Mammary epithelial cell (primary cell): ENCODE data around the gene CCDC32.

ENCODE experiments used
- EZH2 ChIP-seq: IDR thresholded peaks from 2 replicates; pipeline ENCODE4 v1.6.1; 2012; ENCODE audit warnings: low read length, inconsistent platforms, borderline replicate concordance
- TF ChIP-seq, protein P1 (sequence below), 2 donors: IDR thresholded peaks in 1 of 2; conservative IDR thresholded peaks in 1 of 2; 2 replicates each; pipeline ENCODE4 v1.5.1; 2011 to 2012; ENCODE audit warnings: inconsistent platforms in 2 of 2, low read length in 2 of 2, mild to moderate bottlenecking in 2 of 2, control low read depth in 1 of 2, low read depth in 1 of 2; ENCODE audit not compliant: insufficient read depth in 1 of 2; ENCODE audit errors: extremely low read depth in 1 of 2

DNA sequence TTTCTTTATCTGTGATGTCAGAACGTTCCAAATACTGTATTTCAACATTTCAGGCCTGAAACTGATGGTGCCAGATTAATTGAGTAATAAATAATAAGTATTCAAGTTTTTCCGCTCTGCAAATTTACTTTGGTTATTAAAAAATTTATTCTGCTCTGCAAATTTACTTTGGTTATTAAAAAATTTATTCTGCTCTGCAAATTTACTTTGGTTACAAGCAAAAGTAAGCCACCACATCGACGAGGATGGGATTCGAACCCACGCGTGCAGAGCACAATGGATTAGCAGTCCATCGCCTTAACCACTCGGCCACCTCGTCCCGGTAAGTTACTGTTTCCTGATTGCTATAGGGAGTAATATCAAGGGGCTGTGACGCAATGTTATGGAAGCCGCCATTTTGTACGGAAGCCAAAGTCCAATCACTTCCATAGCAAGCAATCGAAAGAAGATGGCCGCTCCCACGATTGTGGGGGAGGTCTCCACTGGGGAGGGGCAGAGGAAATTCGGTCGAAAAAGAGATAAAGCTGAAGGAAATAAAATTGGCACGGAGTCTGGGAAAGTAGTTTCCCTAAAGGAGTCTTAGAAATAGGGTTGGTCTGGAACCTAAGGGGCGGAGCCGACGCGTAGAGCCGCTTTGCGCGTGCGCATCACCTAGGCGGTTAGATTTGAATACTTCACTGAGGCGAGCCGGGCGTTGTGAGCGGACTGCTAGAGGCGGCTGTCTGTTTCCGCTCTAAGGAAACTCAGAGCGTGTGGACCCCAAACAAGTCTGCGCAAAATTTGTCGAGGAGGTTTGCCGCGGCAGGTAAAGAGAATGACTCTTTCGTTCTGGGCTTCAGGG is 29.0 kb upstream of the CCDC32 start, which contains the start of gene KNL1:
- TF ChIP-seq, protein P1, sequence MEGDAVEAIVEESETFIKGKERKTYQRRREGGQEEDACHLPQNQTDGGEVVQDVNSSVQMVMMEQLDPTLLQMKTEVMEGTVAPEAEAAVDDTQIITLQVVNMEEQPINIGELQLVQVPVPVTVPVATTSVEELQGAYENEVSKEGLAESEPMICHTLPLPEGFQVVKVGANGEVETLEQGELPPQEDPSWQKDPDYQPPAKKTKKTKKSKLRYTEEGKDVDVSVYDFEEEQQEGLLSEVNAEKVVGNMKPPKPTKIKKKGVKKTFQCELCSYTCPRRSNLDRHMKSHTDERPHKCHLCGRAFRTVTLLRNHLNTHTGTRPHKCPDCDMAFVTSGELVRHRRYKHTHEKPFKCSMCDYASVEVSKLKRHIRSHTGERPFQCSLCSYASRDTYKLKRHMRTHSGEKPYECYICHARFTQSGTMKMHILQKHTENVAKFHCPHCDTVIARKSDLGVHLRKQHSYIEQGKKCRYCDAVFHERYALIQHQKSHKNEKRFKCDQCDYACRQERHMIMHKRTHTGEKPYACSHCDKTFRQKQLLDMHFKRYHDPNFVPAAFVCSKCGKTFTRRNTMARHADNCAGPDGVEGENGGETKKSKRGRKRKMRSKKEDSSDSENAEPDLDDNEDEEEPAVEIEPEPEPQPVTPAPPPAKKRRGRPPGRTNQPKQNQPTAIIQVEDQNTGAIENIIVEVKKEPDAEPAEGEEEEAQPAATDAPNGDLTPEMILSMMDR (conservative IDR thresholded peaks at IDR 0.05 in 1 of 2, IDR thresholded peaks at IDR 0.05 in 1 of 2; ENCODE audit: extremely low read depth in 1 of 2, insufficient read depth in 1 of 2, low read depth in 1 of 2, low read length in 2 of 2), result no peak
- TF ChIP-seq EZH2, result no peak
